DMS79 (cell line): ENCODE results near the gene TTC39A.
"Not testable (repeated sequence)": the region's sequence is repeated elsewhere in the genome, so short reads cannot be mapped to it uniquely, and the experiment has no call there.

Experiments
- DNase-seq: peaks from one replicate; lab custom pipeline; 2025; lab: John Stamatoyannopoulos, UW

TTC39A gene

DNA sequence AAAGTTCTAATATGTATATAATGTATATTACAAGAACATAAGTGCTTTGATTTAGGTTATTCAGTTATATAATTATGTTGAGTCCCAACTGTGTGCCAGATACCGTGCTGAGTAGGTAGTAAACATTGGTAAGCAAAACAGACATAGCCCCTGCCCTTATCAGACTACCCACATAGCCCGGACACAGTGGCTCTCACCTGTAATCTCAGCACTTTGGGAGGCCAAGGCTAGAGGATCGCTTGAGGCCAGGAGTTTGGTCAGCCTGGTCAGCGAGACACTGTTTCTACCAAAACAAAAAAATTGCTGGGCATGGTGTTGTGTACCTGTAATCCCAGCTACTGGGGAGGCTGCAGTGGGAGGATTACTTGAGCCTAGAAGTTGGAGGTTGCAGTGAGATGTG lies 63.6 kb downstream of the TTC39A start:
- DNase-seq, result no peak

DNA sequence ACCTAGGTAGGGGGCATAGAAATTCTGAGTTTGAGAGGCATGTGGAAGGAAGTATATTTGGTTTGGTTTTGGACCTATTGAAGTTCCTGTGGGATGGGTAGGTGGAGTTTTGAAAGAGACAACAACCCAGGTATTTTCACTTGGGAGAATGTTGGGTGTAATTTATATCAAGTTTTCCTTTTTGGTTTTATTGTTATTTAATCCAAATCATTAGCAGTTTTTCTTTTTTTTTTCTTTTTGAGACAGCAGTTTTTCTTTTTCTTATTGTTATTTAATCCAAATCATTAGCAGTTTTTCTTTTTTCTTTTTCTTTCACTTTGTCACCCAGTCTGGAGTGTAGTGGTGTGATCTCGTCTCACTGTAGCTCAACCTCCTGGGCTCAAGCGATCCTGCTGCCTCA lies 64.2 kb downstream of the TTC39A start:
- DNase-seq, result no peak

DNA sequence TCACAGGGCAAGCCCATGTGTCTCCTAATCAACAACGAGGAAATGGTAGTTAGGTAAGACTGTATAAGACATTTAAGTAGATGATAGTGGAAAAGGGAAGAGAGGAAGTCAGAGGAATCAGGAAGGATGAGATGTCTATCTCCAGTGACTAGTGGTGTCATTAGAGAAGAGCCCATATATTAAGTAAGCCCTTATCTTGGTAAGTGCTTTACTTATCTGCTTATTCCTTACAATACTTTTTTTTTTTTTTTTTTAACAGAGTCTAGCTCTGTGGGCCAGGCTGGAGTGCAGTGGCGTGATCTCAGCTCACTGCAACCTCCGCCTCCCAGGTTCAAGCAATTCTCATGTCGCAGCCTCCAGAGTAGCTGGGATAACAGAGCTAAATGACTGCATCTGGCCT lies 64.7 kb downstream of the TTC39A start:
- DNase-seq, result no peak

DNA sequence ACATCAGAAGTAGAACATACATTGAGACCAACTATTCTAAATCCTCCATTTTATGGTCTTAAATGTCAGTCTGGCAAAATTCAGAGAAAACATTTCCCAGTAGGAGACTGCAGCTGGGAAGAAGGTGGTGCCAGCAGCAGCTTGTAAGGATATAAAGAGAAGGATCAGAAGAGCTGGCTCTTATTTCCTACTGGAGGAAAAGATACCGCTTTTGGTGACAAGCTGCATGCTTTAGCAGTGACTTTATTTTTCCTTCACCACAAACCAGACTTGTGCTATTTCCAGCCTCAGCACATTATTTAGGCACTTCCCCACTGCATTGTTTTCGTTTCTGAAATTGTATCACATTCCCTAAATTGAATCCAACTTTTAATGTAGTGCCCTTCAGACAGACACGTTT lies 65.9 kb downstream of the TTC39A start:
- DNase-seq, result no peak

DNA sequence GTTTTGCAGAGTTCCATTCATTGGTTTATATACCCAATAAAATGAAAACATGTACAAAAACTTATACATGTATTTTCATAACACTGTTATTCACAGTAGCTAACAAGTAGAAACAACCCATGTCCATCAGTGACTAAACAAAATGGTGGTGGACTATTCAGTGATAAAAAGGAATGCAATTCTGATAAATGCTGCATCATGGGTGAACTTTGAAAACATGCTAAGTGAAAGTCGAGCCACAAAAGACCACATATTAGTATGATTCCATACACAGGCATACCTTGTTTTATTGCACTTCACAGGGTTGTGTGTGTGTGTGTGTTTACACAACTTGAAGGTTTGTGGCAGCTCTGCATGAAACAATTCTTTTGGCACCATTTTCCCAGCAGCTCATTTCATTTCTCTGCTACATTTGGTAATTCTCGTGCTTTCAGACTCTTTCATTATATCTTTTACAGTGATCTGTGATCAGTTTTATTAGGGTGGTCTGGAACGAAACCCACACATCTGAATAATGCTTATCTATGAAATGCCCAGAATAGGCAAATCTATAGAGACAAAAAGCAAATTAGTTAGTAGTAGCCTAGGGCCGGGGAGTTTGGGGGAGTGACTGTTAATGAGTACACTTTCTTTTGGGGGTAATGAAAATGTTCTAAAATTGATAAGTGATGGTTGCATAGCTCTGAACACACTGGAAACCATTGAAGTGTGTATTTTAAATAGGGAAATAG lies 67.0 kb downstream of the TTC39A start:
- no peak for DNase-seq

DNA sequence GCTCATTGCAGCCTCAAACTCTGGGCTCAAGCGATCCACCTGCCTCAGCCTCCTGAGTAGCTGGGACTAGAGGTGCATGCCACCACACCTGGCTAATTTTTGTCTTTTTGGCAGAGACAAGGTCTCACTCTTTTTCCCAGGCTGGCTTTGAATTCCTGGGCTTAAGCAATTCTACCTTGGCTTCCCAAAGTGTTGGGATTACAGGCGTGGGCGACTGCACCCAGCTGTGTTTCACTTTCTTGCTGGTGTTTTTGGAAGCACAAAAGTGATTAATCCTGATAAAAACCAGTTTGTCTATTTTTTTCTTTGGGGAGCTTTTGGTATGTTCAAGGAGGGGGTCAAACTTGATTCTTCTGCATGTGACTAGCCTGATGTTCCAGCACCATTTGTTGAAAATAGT lies 75.0 kb downstream of the TTC39A start:
- no peak for DNase-seq

DNA sequence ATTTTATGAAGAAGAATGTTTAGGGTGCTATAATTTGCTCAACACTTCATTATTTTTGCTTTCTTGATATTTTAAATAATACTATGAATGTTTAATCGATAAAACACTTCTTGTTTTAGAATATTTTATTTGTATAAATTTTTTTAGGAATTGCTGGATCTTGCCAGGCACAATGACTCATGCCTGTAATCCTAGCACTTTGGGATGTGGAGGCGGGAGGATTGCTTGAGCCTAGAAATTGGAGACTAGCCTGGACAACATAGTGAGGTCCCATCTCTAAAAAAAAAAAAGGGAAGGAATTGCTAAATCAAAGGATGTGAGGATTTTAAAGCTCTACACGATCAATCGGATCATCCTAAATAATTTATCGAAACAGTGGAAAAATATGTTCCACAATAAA lies 76.7 kb downstream of the TTC39A start:
- no peak for DNase-seq

DNA sequence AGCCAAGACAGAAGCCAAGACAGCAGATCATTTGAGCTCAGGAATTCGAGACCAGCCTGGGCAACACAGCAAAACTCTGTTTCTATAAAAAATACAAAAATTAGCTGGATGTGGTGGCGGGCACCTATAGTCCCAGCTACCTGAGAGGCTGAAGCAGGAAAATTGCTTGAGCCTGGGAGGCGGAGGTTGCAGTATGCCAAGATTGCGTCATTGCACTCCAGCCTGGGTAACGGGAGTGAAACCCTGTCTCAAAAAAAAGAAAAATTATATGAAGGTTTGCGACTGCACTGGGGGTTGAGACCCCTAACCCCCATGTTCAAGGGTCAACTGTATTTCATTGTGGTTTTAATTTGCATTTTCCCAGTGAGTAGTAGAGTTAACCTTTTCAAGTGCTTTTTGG lies 78.0 kb downstream of the TTC39A start:
- DNase-seq, result no peak

DNA sequence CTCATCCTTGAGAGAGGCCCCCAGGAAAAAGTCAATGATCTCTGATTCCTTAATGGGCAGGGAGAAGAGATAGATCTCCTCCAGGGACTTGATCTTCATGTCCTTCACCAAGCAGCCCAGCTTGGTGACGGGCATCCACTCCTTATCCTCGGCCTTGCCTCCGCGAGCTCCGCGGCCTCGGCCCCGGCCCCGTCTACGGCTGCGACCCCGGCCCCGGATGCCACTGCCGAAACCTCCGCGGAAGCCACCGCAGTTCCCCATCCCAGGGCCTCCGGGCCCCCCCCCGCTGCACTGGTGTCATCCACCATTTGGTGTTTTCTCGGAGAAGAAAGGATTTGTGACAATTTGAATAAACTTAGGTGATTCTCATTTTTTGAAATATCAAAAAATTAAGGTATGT lies 79.2 kb downstream of the TTC39A start:
- not testable (repeated sequence) for DNase-seq

DNA sequence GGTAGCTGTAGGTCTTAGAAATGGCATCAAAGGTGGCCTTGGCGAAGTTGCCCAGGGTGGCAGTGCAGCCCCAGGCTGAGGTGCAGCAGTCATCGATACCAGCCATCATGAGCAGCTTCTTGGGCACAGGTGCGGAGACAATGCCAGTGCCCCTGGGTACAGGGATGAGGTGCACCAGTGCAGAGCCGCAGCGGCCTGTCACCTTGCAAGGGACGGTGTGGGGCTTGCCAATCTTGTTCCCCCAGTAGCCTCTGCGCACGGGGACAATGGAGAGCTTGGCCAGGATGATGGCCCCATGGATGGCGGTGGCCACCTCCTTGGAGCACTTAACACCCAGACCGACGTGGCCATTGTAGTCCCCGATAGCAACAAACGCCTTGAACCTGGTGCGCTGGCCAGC lies 79.6 kb downstream of the TTC39A start:
- not testable (repeated sequence) for DNase-seq

DNA sequence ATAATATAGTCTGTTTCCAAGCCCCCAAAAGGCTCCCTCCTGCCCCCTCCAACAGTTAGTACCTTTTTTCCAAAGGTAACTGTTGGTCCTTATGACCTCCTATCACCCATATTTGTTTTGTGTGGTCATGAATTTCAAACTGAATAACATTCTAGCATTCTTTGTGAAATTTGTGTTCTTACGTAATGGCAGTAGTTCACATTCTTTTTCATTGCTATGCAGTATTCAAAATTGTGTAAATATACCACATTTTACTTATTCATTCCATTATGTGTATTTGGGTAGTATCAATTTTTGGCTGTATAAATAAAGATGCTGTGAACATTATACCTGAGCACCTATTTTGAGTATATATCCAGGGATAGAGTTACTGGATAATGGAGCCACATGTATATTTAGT lies 80.9 kb downstream of the TTC39A start:
- DNase-seq, result no peak

DNA sequence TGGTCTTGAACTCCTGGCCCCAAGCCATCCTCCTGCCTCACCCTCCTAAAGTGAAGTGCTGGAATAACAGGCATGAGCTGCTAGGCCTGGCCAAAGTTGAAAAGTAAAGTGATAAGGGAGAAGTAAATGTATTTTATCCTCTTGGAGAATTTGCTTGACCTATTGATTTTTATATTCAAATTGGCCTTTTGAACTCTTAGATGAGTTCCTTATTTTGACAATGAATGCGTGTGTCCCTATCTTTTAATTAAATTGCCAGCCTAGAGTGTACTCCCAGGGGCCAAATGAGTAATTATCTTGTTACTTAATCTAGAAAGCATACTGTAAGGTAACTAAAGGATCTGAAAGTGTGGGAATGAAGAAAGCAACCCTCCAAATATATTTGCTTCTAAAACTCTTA lies 82.9 kb downstream of the TTC39A start:
- no peak for DNase-seq

DNA sequence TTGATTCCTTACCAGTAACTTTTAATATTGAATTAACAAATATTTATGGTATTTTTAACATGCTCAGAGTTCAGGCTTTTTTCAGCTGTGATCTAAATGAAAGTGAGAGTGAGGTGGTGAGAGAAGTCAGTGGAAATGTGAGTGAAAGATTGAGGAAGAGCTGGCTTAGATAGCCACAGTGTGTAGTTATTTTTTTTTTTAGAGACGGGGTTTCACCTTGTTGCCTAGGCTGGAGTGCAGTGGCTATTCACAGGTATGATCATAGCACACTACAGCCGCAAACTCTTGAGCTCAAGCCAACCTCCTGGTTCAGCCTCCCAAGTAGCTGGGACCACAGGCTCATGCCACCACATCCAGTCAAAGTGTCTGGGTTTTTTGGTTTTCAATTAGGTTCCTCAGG lies 83.3 kb downstream of the TTC39A start:
- DNase-seq, result no peak

DNA sequence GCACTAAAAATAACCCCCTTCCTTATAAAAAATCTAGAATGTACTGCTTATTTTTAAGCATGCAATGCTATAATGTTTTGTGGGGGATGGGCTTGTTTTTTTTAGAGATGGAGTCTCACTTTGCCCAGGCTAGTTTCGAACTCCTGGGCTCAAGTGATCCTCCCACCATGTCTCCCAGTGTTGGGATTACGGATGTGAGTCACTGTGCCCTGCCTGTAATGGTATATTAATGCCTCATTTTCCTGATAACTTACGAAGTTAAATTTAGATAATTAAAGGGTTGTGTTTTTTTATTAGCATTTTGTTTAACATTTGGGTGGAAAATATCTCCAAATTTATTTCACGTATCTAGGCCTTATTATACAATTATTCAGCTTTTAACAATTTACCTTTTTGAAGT lies 87.8 kb downstream of the TTC39A start:
- DNase-seq, result no peak

DNA sequence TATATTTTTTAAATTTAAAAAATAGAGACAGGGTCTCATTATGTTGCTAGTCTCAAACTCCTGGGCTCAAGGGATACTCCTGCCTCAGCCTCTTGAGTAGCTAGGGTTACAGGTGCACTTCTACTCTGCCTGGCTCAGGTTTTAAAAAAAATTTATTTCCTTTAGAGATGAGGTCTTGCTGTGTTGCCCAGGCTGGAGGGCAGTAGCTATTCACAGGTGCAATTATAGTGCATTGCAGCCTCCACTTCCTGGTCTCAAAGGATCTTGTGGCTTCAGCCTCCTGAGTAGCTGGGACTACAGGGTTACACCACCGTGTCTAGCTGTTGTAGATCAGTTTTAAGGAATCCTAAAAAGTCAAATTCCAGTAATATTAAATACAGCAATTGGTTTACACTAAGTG lies 89.2 kb downstream of the TTC39A start:
- no peak for DNase-seq

DNA sequence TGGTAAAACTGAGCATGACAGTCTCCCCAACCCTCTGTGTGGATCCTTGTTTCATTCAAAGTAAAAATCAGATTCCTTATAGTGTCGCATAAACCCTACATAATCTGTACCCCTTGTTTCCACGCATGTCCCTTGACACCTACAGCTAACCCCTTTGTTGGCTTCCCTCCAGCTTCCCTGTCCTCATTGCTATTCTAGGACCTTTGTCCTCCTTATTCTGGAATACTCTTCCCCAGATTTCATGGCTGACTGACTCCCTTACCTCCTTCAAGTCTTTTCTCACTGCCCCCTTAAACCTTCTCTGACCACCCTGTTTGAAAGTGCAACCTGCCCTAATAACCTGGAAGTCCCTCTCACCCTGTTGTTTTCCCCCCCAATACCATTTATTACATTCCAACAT lies 90.3 kb downstream of the TTC39A start:
- DNase-seq, result no peak

DNA sequence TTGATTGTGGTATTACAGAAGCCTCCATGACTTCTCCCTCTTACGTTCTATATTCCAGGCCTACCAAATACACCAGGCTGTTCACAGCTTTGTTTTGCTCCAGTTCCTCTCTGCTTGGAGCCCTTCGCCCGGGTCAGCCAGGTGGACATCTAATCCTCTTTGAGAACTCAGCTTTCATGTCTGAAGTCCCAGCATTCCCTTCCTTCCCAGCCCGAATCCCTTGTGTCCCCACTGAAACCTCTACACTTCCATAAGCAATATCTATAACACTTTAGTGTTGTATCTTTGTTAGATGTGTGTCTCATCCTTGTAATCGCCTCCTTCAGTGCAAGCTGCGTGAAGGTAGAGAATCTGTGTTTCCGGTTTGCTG lies 92.3 kb downstream of the TTC39A start:
- no peak for DNase-seq

DNA sequence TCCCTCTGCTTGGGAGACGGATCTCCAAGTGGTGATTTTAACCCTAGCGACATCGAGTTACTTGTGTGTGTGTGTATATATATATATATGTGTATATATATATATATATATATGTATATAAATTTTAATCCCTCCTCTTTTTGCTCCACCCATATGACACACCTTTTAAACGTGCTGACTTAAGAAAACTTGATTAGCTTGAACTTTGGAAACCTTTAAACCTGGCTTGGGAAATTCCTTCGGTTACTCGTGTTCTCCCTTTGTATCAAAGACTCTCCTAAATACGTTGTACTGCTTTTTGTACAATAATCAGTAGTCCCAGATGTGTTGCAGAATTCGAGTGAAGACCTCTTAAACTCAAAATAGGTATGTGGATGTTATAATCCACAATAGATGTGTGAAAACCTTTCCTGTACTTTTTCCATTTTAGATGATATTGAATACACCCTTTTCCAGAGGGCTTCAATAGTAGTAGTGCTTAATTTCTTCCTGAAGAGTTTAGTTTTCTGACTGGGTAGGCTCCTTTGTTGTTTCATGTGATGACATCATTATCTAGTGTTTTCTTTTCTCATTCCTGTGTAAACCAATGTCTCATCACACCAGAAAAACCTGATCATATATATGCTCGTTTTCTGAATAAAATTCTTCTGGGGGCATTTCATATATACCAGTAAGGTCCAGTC lies 92.9 kb downstream of the TTC39A start:
- no peak for DNase-seq
